CD14-positive monocyte (primary cell): Measurements from ENCODE around the gene CHIC1. TPM values are rescaled to one million over a fixed set of nuclear protein-coding genes. Genes with fewer than 3 reads are reported as not detected.
"Not testable (repeated sequence)": the region's sequence is repeated elsewhere in the genome, so short reads cannot be mapped to it uniquely, and the experiment has no call there.

Experiments
- DNase-seq, 3 donors: peaks; one replicate each; pipeline ENCODE4 v3.0.0-alpha.2; 2011 to 2022
- H2AFZ ChIP-seq: 2 replicates; pipeline ENCODE4 v1.6.0; 2012; ENCODE audit warnings: mild to moderate bottlenecking, low read depth, low read length, inconsistent platforms; ENCODE audit not compliant: insufficient read depth, poor library complexity, severe bottlenecking
- H3K27ac ChIP-seq, 2 donors: 1 replicate in 1 of 2; 2 replicates in 1 of 2; pipeline ENCODE4 v1.5.1; 2012 to 2013; ENCODE audit warnings: low read length in 2 of 2, control low read depth in 1 of 2, inconsistent platforms in 1 of 2, low read depth in 1 of 2, mild to moderate bottlenecking in 1 of 2
- H3K27me3 ChIP-seq, 2 donors: one replicate each; pipeline versions ENCODE4 v1.6.0 to v1.6.1; 2011 to 2013; ENCODE audit warnings: low read length in 2 of 2; ENCODE audit not compliant: control insufficient read depth in 2 of 2, insufficient read depth in 2 of 2
- H3K36me3 ChIP-seq, 2 donors: replicated peaks in 1 of 2; 1 replicate in 1 of 2; 2 replicates in 1 of 2; pipeline versions ENCODE4 v1.5.1 to v1.6.1; 2012 to 2013; ENCODE audit warnings: low read length in 2 of 2, control low read depth in 1 of 2, inconsistent platforms in 1 of 2, mild to moderate bottlenecking in 1 of 2; ENCODE audit not compliant: insufficient read depth in 2 of 2, control insufficient read depth in 1 of 2
- H3K4me1 ChIP-seq, 2 donors: 1 replicate in 1 of 2; 2 replicates in 1 of 2; pipeline versions ENCODE4 v1.5.1 to v1.6.1; 2012 to 2013; ENCODE audit warnings: low read length in 2 of 2, control low read depth in 1 of 2, inconsistent platforms in 1 of 2, mild to moderate bottlenecking in 1 of 2, moderate library complexity in 1 of 2; ENCODE audit not compliant: insufficient read depth in 2 of 2, control insufficient read depth in 1 of 2
- H3K4me2 ChIP-seq: replicated peaks from 2 replicates; pipeline ENCODE3; 2012; ENCODE audit warnings: low read length, moderate library complexity, mild to moderate bottlenecking; ENCODE audit not compliant: poor library complexity, severe bottlenecking; ENCODE audit errors: extremely low read depth
- H3K4me3 ChIP-seq, 3 experiments: fragments of 200-600 bp in 1 of 3; sonication (generic) in 1 of 3; replicated peaks in 1 of 3; 1 replicate in 2 of 3; 2 replicates in 1 of 3; pipeline ENCODE4 v1.5.1; 2011 to 2013; ENCODE audit warnings: low read length in 3 of 3, mild to moderate bottlenecking in 3 of 3, control low read depth in 2 of 3, low read depth in 2 of 3, inconsistent platforms in 1 of 3, moderate library complexity in 1 of 3
- H3K79me2 ChIP-seq: 2 replicates; pipeline ENCODE4 v1.6.0; 2012; ENCODE audit warnings: mild to moderate bottlenecking, control low read depth, inconsistent platforms, low read length, moderate library complexity; ENCODE audit not compliant: insufficient read depth
- H3K9ac ChIP-seq: 2 replicates; pipeline ENCODE4 v1.6.0; 2017; ENCODE audit warnings: low read length, mild to moderate bottlenecking; ENCODE audit not compliant: insufficient read depth, poor library complexity, severe bottlenecking
- H3K9me3 ChIP-seq, 2 donors: replicated peaks in 1 of 2; 1 replicate in 1 of 2; 2 replicates in 1 of 2; pipeline versions ENCODE4 v1.5.1 to v1.6.1; 2012 to 2013; ENCODE audit warnings: low read length in 2 of 2, control low read depth in 1 of 2; ENCODE audit not compliant: control insufficient read depth in 1 of 2, insufficient read depth in 1 of 2
- H4K20me1 ChIP-seq: 2 replicates; pipeline ENCODE4 v1.6.0; 2012; ENCODE audit warnings: mild to moderate bottlenecking, low read length, control low read depth, moderate library complexity; ENCODE audit not compliant: insufficient read depth
- H3K27ac Mint-ChIP-seq, 7 donors: one replicate each; pipeline ENCODE4 v1.8.0; 2020; ENCODE audit warnings: mild to moderate bottlenecking in 7 of 7, mixed read lengths in 7 of 7, moderate library complexity in 6 of 7, inconsistent platforms in 2 of 7
- H3K27me3 Mint-ChIP-seq, 3 donors: one replicate each; pipeline ENCODE4 v1.8.0; 2021 to 2022; ENCODE audit warnings: low read depth in 3 of 3, mild to moderate bottlenecking in 3 of 3, mixed read lengths in 3 of 3, moderate library complexity in 3 of 3, inconsistent platforms in 1 of 3
- H3K36me3 Mint-ChIP-seq, 2 donors: one replicate each; pipeline ENCODE4 v1.8.0; 2020; ENCODE audit warnings: mixed read lengths in 2 of 2, inconsistent platforms in 1 of 2, mild to moderate bottlenecking in 1 of 2
- H3K4me1 Mint-ChIP-seq: one replicate; pipeline ENCODE4 v1.8.0; 2020; ENCODE audit warnings: mild to moderate bottlenecking, mixed read lengths
- H3K4me3 Mint-ChIP-seq, 2 donors: one replicate each; pipeline ENCODE4 v1.8.0; 2020; ENCODE audit warnings: mild to moderate bottlenecking in 2 of 2, mixed read lengths in 2 of 2, moderate library complexity in 1 of 2
- H3K9me3 Mint-ChIP-seq, 7 donors: one replicate each; pipeline ENCODE4 v1.8.0; 2020 to 2022; ENCODE audit warnings: mixed read lengths in 7 of 7, mild to moderate bottlenecking in 6 of 7, moderate library complexity in 6 of 7, inconsistent platforms in 2 of 7
- CTCF ChIP-seq: fragments of 200-600 bp; IDR thresholded peaks from one replicate; pipeline ENCODE4 v1.8.0; 2022; ENCODE audit warnings: antibody characterized with exemption, mild to moderate bottlenecking
- WGBS: methylation state at CpG from one replicate; pipeline ENCODE4 v1.1.5; 2013; ENCODE audit warnings: missing lambda C conversion rate; ENCODE audit not compliant: insufficient coverage; 5-methylcytosine and 5-hydroxymethylcytosine counted together
- intact Hi-C, 2 donors: fragments of 100-400 bp; cut with micrococcal nuclease; formaldehyde crosslinking; loops; one replicate each; pipeline versions ENCODE4 v1.15.0 to v1.15.1; 2023
- polyA plus RNA-seq, 3 donors: library from polyadenylated mRNA; depleted of rRNA in 1 of 3; unstranded in 2 of 3; stranded (reverse) in 1 of 3; fragments of 300-500 nt in 2 of 3; fragments of >200 nt in 1 of 3; fragmentation: Illumina TruSeq in 2 of 3; gene quantifications; 1 replicate in 2 of 3; 2 replicates in 1 of 3; pipeline ENCODE4 v1.2.3, GENCODE V29; 2012 to 2021

The CHIC1 gene
- polyA plus RNA-seq, 3 donors: 0.21 to 0.51 (median 0.28) TPM

- DNase-seq: no peak
- H3K27ac Mint-ChIP-seq: no peak overlapping the region
- Histone ChIP-seq H3K9ac (no peak overlapping the region), H3K4me1 (no peaks in the 10 kb centered on the region), H3K4me2 (no peak overlapping the region), H4K20me1 (no peaks in the 10 kb centered on the region), H3K79me2 (no peaks in the 10 kb centered on the region), H3K36me3 (no peaks in the 10 kb centered on the region), H3K27ac (no peak overlapping the region), H2AFZ (no peak overlapping the region), H3K27me3 (no peaks in the 10 kb centered on the region), H3K4me3 (no peak overlapping the region), H3K9me3 (peaks cover 12 to 13% of the 10 kb centered on the region in 2 donors)
- no peak overlapping the region for H3K4me3 Mint-ChIP-seq
- H3K9me3 Mint-ChIP-seq: peaks cover 6 to 16% (median 13%) of the 10 kb centered on the region in 7 donors
- no peaks in the 10 kb centered on the region for H3K36me3 Mint-ChIP-seq
- 83% methylated on average over 1 of the region's 8 CpGs for whole genome bisulfite sequencing
- no peaks in the 10 kb centered on the region for H3K4me1 Mint-ChIP-seq
- peaks cover 2 to 10% (median 3%) of the 10 kb centered on the region in 3 donors for H3K27me3 Mint-ChIP-seq
- no peak for TF ChIP-seq CTCF
- intact Hi-C loops: no loop called here
Measured at GRCh38 chrX:73524906-73525305, 38.1 kb upstream of the CHIC1 start.

GRCh38 chrX:73525928-73526690 is 36.9 kb upstream of the CHIC1 start:
- Histone ChIP-seq H3K36me3 (no peaks in the 10 kb centered on the region), H3K27me3 (no peaks in the 10 kb centered on the region), H3K79me2 (no peaks in the 10 kb centered on the region), H2AFZ (no peak overlapping the region), H3K4me3 (no peak overlapping the region), H3K4me1 (no peaks in the 10 kb centered on the region), H3K9ac (no peak overlapping the region), H3K27ac (no peak overlapping the region), H3K4me2 (no peak overlapping the region), H3K9me3 (peaks cover 12 to 14% of the 10 kb centered on the region in 2 donors), H4K20me1 (no peaks in the 10 kb centered on the region)
- no peaks in the 10 kb centered on the region for H3K4me1 Mint-ChIP-seq
- WGBS: 58% methylated on average over 4 of the region's 13 CpGs
- H3K27me3 Mint-ChIP-seq: peaks cover 0 to 10% (median 2%) of the 10 kb centered on the region in 3 donors
- no peak overlapping the region for H3K27ac Mint-ChIP-seq
- DNase-seq: no peak
- no peak overlapping the region for H3K4me3 Mint-ChIP-seq
- intact Hi-C loops: no loop called here
- TF ChIP-seq CTCF: no peak
- H3K36me3 Mint-ChIP-seq: no peaks in the 10 kb centered on the region
- H3K9me3 Mint-ChIP-seq: peaks cover 11 to 25% (median 20%) of the 10 kb centered on the region in 7 donors

- H2AFZ ChIP-seq, H3K27me3 Mint-ChIP-seq, H3K79me2 ChIP-seq, H3K27ac ChIP-seq, intact Hi-C loops, H3K9ac ChIP-seq, H3K27ac Mint-ChIP-seq, DNase-seq, H3K4me1 ChIP-seq, H4K20me1 ChIP-seq, H3K36me3 ChIP-seq, H3K4me3 Mint-ChIP-seq, H3K4me3 ChIP-seq, H3K27me3 ChIP-seq, H3K36me3 Mint-ChIP-seq, H3K4me2 ChIP-seq, H3K4me1 Mint-ChIP-seq: not testable (repeated sequence)
- H3K9me3 Mint-ChIP-seq: peaks cover 21 to 54% (median 35%) of the 10 kb centered on the region in 7 donors
- peaks cover 7 to 14% of the 10 kb centered on the region in 2 donors for H3K9me3 ChIP-seq
- WGBS: 100% methylated on average over 1 of the region's 4 CpGs
Measured at GRCh38 chrX:73531655-73532054, 31.3 kb upstream of the CHIC1 start.
